MV-4-11 (cell line): ENCODE measurements around the gene ERCC6L2.

Experiments used
- DNase-seq: peaks from one replicate; lab custom pipeline; 2025; lab: John Stamatoyannopoulos, UW

The ERCC6L2 gene

GRCh38 chr9:95862343-95862742 is 13.1 kb upstream of the ERCC6L2 start:
- DNase-seq = no peak

- DNase-seq = no peak
Measured at GRCh38 chr9:95864852-95865580, 10.5 kb upstream of the ERCC6L2 start.

- peak; percentile 21 for DNase-seq
Measured at GRCh38 chr9:95870352-95870751, 5.1 kb upstream of the ERCC6L2 start.

- DNase-seq = peak; percentile 28
Measured at GRCh38 chr9:95870906-95871305, 4.6 kb upstream of the ERCC6L2 start.

- DNase-seq = no peak
Measured at GRCh38 chr9:95874303-95874988, 1.0 kb upstream of the ERCC6L2 start.

- DNase-seq = peak; percentile 48
Measured at GRCh38 chr9:95874989-95875304, 544 bp upstream of the ERCC6L2 start.

- no peak for DNase-seq
Measured at GRCh38 chr9:95876138-95876444, 600 bp downstream of the ERCC6L2 start.

GRCh38 chr9:95876595-95876994 is 1.1 kb downstream of the ERCC6L2 start:
- DNase-seq = no peak

- DNase-seq = no peak
Measured at GRCh38 chr9:95877984-95878383, 2.5 kb downstream of the ERCC6L2 start.

GRCh38 chr9:95879591-95879990 is 4.1 kb downstream of the ERCC6L2 start:
- no peak for DNase-seq

GRCh38 chr9:95880021-95880690 is 4.7 kb downstream of the ERCC6L2 start:
- no peak for DNase-seq

GRCh38 chr9:95887926-95888497 is 12.5 kb downstream of the ERCC6L2 start:
- DNase-seq = no peak

GRCh38 chr9:95890594-95890993 is 15.1 kb downstream of the ERCC6L2 start:
- DNase-seq = no peak

- DNase-seq = no peak
Measured at GRCh38 chr9:95891067-95891671, 15.7 kb downstream of the ERCC6L2 start.

- DNase-seq = no peak
Measured at GRCh38 chr9:95892690-95893089, 17.2 kb downstream of the ERCC6L2 start.

GRCh38 chr9:95896580-95896979 is 21.1 kb downstream of the ERCC6L2 start:
- no peak for DNase-seq

- no peak for DNase-seq
Measured at GRCh38 chr9:95901506-95901905, 26.0 kb downstream of the ERCC6L2 start.

- DNase-seq = no peak
Measured at GRCh38 chr9:95903398-95903797, 27.9 kb downstream of the ERCC6L2 start.

- DNase-seq = no peak
Measured at GRCh38 chr9:95907794-95908193, 32.3 kb downstream of the ERCC6L2 start.

GRCh38 chr9:95910023-95910707 is 34.7 kb downstream of the ERCC6L2 start:
- no peak for DNase-seq

GRCh38 chr9:95910770-95911340 is 35.4 kb downstream of the ERCC6L2 start:
- no peak for DNase-seq

GRCh38 chr9:95912773-95913172 is 37.3 kb downstream of the ERCC6L2 start:
- DNase-seq = no peak
